Testis (tissue), 3 donors: Measurements from ENCODE around the gene SLC15A4. TPM values are rescaled to one million over a fixed set of nuclear protein-coding genes. Genes with fewer than 3 reads are reported as not detected.

Experiments used
- DNase-seq: peaks from one replicate; pipeline ENCODE4 v3.0.0-alpha.2; 2019
- H3K27ac ChIP-seq, 2 donors: fragments of 200-600 bp; sonication (generic); one replicate each; pipeline ENCODE4 v1.5.1; 2019
- H3K27me3 ChIP-seq: fragments of 200-600 bp; sonication (generic); one replicate; pipeline ENCODE4 v1.5.1; 2019
- H3K36me3 ChIP-seq: fragments of 200-600 bp; sonication (generic); one replicate; pipeline ENCODE4 v1.5.1; 2017; ENCODE audit warnings: low read depth; ENCODE audit errors: missing control alignments
- H3K4me1 ChIP-seq: fragments of 200-600 bp; sonication (generic); one replicate; pipeline ENCODE4 v1.5.1; 2019
- H3K4me3 ChIP-seq, 2 donors: fragments of 200-600 bp; sonication (generic); one replicate each; pipeline ENCODE4 v1.5.1; 2017 to 2019
- H3K9me3 ChIP-seq: fragments of 200-600 bp; sonication (generic); one replicate; pipeline ENCODE4 v1.5.1; 2017
- POLR2A ChIP-seq: fragments of 450-650 bp; IDR thresholded peaks from one replicate; pipeline ENCODE4 v1.6.1; 2017; ENCODE audit warnings: antibody characterized with exemption, mild to moderate bottlenecking, moderate library complexity
- WGBS, 2 donors: methylation state at CpG; one replicate each; pipeline ENCODE4 v1.1.5; 2018; 5-methylcytosine and 5-hydroxymethylcytosine counted together
- intact Hi-C: fragments of 100-400 bp; cut with DNase I; formaldehyde crosslinking; loops from one replicate; pipeline ENCODE4 v1.15.1; 2023; ENCODE audit warnings: low total_unique reads
- polyA plus RNA-seq: library from polyadenylated mRNA; stranded (reverse); fragments of 350-450 nt; fragmentation: Illumina TruSeq; extraction: RNeasy Lipid Tissue Mini Kit (QIAGEN cat#74804); gene quantifications from one replicate; pipeline ENCODE4 v1.2.3, GENCODE V29; 2014; ENCODE audit warnings: low read depth, low replicate concordance; ENCODE audit not compliant: insufficient read depth
- total RNA-seq, 2 donors: library from RNA; depleted of rRNA; stranded (reverse); fragments of >200 nt; gene quantifications; one replicate each; pipeline ENCODE4 v1.2.3, GENCODE V29; 2016
- TF ChIP-seq, protein P1 (sequence below), 3 experiments: fragments of 450-650 bp in 2 of 3; fragments of 200-600 bp in 1 of 3; sonication (generic) in 1 of 3; IDR thresholded peaks; one replicate each; pipeline ENCODE4 v1.5.1; 2016 to 2019; ENCODE audit warnings: antibody characterized with exemption in 3 of 3, mild to moderate bottlenecking in 2 of 3, moderate library complexity in 1 of 3

Gene SLC15A4
- total and polyA plus RNA-seq, 3 donors from 2014 or later: 59.7 to 83.7 (median 81.3) TPM

DNA sequence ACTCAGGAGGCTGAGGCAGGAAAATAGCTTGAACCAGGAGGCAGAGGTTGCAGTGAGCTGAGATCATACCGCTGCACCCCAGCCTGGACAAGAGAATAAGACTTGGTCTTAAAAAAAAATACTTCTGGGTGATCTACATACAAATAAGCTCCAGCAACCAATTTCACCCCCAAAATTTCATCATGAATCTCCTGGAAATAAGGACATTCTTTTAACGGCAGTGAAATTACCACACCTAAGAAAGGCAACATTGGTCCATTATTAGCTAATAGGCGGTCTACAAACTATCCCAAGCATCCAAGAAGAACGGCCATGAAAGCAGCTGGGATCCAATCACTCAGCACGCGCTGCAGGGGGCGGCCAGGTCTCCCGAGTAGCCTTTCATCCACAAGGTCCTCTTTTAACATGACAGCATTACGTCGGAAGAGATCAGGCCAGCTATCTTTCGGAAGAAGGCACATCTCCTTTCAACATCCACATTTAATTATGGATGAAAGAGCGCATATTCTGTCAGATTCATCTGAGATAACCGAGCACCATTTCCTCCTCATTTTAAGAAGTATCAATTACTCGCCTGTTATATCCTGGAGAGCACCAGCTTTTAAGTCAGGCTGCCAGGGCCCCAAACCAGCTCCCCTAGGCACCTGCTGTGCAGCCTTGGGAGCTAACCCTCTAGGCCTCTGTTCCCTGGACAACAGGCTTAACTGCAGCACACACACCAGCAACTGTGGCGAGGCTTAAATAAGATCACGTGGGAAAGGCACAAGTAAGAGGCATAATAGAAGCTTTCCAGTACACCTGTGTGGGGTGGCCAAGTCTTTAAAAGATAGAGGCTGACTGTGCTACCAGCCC is 4.2 kb downstream of the SLC15A4 start:
- no peaks in the 10 kb centered on the region for H3K36me3 ChIP-seq
- no peaks in the 10 kb centered on the region for H3K9me3 ChIP-seq
- no peak overlapping the region for H3K27ac ChIP-seq
- no peak overlapping the region for H3K4me3 ChIP-seq
- H3K4me1 ChIP-seq: peaks cover 30% of the 10 kb centered on the region
- no peak for TF ChIP-seq POLR2A
- TF ChIP-seq, protein P1, sequence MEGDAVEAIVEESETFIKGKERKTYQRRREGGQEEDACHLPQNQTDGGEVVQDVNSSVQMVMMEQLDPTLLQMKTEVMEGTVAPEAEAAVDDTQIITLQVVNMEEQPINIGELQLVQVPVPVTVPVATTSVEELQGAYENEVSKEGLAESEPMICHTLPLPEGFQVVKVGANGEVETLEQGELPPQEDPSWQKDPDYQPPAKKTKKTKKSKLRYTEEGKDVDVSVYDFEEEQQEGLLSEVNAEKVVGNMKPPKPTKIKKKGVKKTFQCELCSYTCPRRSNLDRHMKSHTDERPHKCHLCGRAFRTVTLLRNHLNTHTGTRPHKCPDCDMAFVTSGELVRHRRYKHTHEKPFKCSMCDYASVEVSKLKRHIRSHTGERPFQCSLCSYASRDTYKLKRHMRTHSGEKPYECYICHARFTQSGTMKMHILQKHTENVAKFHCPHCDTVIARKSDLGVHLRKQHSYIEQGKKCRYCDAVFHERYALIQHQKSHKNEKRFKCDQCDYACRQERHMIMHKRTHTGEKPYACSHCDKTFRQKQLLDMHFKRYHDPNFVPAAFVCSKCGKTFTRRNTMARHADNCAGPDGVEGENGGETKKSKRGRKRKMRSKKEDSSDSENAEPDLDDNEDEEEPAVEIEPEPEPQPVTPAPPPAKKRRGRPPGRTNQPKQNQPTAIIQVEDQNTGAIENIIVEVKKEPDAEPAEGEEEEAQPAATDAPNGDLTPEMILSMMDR (IDR thresholded peaks at IDR 0.05): no peak
- 86 to 87% methylated on average over 16 of the region's 16 CpGs for WGBS, 2 donors
- H3K27me3 ChIP-seq: no peaks in the 10 kb centered on the region
- DNase-seq: no peak
- intact Hi-C loops: no loop called here

DNA sequence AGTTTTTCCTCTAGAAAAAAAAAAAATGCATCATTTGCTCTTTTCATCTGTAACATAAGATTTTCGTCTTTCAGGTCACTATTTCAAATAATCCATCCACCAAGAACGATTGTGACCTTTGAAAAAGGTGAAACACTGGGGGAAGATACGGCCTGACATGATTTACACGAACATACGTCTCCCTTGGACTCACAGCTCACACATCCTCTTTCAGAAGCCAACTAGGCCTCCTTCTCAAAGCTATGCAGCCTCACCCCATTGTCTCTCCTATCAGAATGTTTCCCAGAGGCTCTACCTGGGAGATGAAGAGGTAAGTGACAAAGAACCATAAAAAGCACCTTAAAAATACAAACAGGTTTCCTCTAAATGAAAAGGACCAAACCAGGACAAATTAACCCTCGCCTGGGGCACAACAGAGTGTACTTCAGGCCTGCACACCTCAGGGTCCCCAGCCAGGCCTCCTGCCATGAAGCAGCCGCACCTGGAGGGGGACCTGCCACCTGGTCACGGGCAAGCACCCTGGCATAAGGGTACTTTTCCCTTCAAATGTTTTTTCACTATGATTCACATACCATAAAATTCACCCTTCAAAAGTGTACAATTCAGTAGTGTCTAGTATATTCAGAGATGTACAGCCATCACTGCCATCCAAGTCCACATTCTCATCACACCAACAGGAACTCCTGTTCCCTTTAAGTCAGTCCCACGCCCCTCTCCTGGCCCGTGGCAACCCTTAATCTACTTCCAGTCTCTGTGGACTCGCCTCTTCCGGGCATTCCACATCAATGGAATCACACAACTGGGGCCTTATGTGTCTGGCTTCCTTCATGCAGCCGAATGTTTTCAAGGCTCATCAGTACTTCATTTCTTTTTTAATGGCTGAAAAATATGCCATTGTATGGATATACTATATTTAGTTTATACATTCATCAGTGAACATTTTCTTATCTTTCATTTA is 5.4 kb downstream of the SLC15A4 start:
- 64 to 71% methylated on average over 13 of the region's 13 CpGs for WGBS, 2 donors
- Histone ChIP-seq H3K36me3 (no peaks in the 10 kb centered on the region), H3K4me3 (no peak overlapping the region), H3K9me3 (no peaks in the 10 kb centered on the region), H3K27me3 (no peaks in the 10 kb centered on the region), H3K27ac (peak overlapping the region; percentile 36 to 48), H3K4me1 (peaks cover 28% of the 10 kb centered on the region)
- intact Hi-C loops: no loop called here
- TF ChIP-seq, protein P1 (IDR thresholded peaks at IDR 0.05): no peak
- TF ChIP-seq POLR2A: no peak
- no peak for DNase-seq

DNA sequence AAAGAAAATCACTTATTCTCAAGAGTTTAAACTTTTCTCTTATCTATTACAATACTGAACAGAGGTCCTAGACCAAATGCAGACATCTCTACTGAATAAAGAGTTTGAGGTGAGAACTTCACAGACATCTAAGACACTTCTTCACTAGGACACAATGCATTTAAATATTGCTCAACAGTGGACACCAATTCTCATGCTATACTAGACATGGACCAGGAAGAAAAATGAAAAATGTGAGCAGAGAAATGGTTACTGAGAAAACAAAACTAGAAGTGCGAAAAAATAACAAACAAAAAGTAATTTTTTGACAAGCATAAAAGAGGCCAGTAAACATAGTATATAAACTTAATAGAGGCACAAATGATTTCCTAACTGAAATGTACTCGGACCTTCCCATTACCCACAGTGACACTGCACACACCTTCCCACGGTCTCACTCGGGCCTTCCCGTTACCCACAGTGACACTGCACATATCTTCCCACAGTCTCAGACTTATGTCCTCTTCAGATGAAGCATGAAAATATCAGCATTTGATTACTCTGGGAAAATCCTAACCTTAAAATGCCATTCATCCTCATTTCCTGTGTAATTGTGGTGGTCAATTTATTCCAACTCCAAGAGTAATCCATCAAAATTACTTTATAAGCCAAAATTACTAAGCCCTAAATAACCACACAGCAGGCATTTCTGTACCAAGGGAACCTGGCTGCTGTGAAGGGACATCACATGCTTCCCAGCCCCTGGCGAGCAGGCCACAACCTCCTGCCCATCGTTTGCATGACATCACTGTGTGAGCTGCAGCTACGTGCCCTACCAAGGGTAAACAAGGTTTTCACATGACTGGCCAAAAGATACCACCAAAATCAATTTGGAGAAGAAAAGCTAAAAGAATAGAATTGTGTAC is 6.4 kb downstream of the SLC15A4 start:
- no peak overlapping the region for H3K4me3 ChIP-seq
- H3K9me3 ChIP-seq: no peaks in the 10 kb centered on the region
- H3K4me1 ChIP-seq: peaks cover 24% of the 10 kb centered on the region
- H3K27ac ChIP-seq: peak overlapping the region; percentile 36 to 48
- intact Hi-C loops: no loop called here
- no peak for TF ChIP-seq POLR2A
- TF ChIP-seq, protein P1 (IDR thresholded peaks at IDR 0.05): no peak
- no peaks in the 10 kb centered on the region for H3K27me3 ChIP-seq
- 57 to 63% methylated on average over 8 of the region's 8 CpGs for WGBS, 2 donors
- no peaks in the 10 kb centered on the region for H3K36me3 ChIP-seq
- DNase-seq: peak; percentile 71

- intact Hi-C loops: no loop called here
- DNase-seq: no peak
- Histone ChIP-seq H3K27me3 (no peaks in the 10 kb centered on the region), H3K9me3 (no peaks in the 10 kb centered on the region), H3K4me1 (peaks cover 17% of the 10 kb centered on the region), H3K4me3 (no peak overlapping the region), H3K36me3 (no peaks in the 10 kb centered on the region), H3K27ac (no peak overlapping the region)
- TF ChIP-seq, protein P1 (IDR thresholded peaks at IDR 0.05): no peak
- TF ChIP-seq POLR2A: no peak
- WGBS, 2 donors: 95 to 97% methylated on average over 4 of the region's 4 CpGs
Observed at GRCh38 chr12:128816643-128816920, 7.2 kb downstream of the SLC15A4 start.
